Stimulated activated CD4-positive, alpha-beta T cell treated with anti-CD3 and anti-CD28 coated beads, TNF-alpha, amount 100 ng/mL, for 24 hours (primary cell): ENCODE measurements around the gene GRK1.

Source experiments
- DNase-seq, 3 experiments: peaks; one replicate each; pipeline ENCODE4 v3.0.0-alpha.2; 2020; ENCODE audit warnings: low read depth in 3 of 3

GRK1 gene

GRCh38 chr13:113650275-113650674 lies 16.7 kb upstream of the GRK1 start:
- DNase-seq = no peak

- DNase-seq = no peak
Observed at GRCh38 chr13:113650731-113651148, 16.3 kb upstream of the GRK1 start.

- DNase-seq = no peak
Observed at GRCh38 chr13:113651511-113652403, 15.3 kb upstream of the GRK1 start.

- no peak for DNase-seq
Observed at GRCh38 chr13:113652404-113653263, 14.4 kb upstream of the GRK1 start.

GRCh38 chr13:113653264-113654174 lies 13.5 kb upstream of the GRK1 start:
- DNase-seq = peak in 1 of 3 experiments; percentile 10

GRCh38 chr13:113654175-113654560 lies 12.9 kb upstream of the GRK1 start:
- DNase-seq = no peak

- no peak for DNase-seq
Observed at GRCh38 chr13:113654591-113655345, 12.3 kb upstream of the GRK1 start.

GRCh38 chr13:113655346-113656002 lies 11.5 kb upstream of the GRK1 start:
- DNase-seq = no peak

GRCh38 chr13:113656003-113656588 lies 10.9 kb upstream of the GRK1 start:
- DNase-seq = no peak

GRCh38 chr13:113656831-113657671 lies 10.0 kb upstream of the GRK1 start:
- DNase-seq = no peak

GRCh38 chr13:113657851-113658741 lies 8.9 kb upstream of the GRK1 start, which contains the start of gene ATP4B:
Gene ATP4B, minus strand, starts transcription at chr13:113658198. Its CDS starts 54 bp downstream, at chr13:113658144.
- no peak for DNase-seq

GRCh38 chr13:113658836-113659235 lies 8.2 kb upstream of the GRK1 start:
- no peak for DNase-seq

GRCh38 chr13:113659337-113659736 lies 7.7 kb upstream of the GRK1 start:
- DNase-seq = no peak

GRCh38 chr13:113660066-113660465 lies 7.0 kb upstream of the GRK1 start:
- DNase-seq = no peak

GRCh38 chr13:113661509-113661908 lies 5.5 kb upstream of the GRK1 start:
- no peak for DNase-seq

GRCh38 chr13:113663934-113664333 lies 3.1 kb upstream of the GRK1 start:
- DNase-seq = no peak

GRCh38 chr13:113664751-113665596 lies 2.0 kb upstream of the GRK1 start:
- DNase-seq = no peak
